Thyroid gland (tissue), 4 donors: ENCODE results near the gene S1PR4.

ENCODE experiments used
- CTCF ChIP-seq, 6 experiments: fragments of 200-600 bp in 3 of 6; fragments of 450-650 bp in 3 of 6; sonication (generic) in 3 of 6; IDR thresholded peaks; one replicate each; pipeline ENCODE4 v1.5.1; 2016 to 2019; ENCODE audit warnings: antibody characterized with exemption in 6 of 6, mild to moderate bottlenecking in 2 of 6, inconsistent platforms in 1 of 6, moderate library complexity in 1 of 6
- POLR2A ChIP-seq, 2 donors: fragments of 450-650 bp; IDR thresholded peaks; one replicate each; pipeline ENCODE4 v1.6.1; 2017; ENCODE audit warnings: antibody characterized with exemption in 2 of 2, mild to moderate bottlenecking in 2 of 2, moderate library complexity in 1 of 2

- TF ChIP-seq CTCF (IDR thresholded peaks at IDR 0.05) (no peak), POLR2A (IDR thresholded peaks at IDR 0.05) (no peak)
Observed at GRCh38 chr19:3192228-3192635, 13.7 kb downstream of the S1PR4 start.
